Measurements from ENCODE around the gene H2BK1.

H2BK1 gene

DNA sequence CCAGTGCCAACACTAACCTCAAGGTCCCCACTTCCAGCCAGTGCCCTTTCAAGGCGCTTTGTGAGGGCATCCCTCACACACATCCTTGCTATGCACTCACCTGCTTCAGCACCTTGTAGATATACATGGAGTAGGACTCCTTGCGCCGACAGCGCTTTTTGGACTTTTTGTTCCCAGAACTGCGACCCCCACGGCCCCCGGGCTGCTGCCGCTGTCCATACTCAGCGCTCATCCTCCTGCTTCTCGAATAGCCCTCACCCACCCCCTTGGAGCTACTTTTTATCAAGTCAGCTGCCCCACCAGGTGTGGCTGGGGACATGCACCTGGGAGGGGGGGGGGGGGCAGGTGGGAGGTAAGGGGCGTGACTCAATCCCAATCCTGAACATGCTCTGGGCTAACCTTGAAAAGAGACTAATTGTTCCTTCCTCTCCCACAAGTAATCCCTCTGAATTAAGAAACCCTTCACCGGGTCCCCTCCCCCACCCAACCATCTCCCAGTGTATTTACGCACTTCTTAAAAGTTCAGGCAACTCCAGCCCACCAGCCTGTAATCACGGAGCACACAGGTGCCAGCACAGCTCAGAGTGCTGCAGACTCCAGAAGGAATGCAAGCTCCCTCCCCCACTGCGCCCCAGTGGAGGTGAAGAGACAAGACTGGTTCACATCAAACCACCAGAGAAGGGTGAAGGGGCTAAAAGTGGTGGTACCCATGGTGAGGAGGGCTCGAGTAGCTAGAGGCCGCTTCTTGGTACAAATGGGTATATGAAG lies at the start of gene H2BK1:
TSS of gene H2BK1 (minus strand) at position 402 of the 768 bp plus-strand sequence. CDS start at position 232, 170 bp downstream.
- DNase-seq (ENCODE audit: low read depth in 4 of 4, low spot score in 1 of 4): no peak

DNA sequence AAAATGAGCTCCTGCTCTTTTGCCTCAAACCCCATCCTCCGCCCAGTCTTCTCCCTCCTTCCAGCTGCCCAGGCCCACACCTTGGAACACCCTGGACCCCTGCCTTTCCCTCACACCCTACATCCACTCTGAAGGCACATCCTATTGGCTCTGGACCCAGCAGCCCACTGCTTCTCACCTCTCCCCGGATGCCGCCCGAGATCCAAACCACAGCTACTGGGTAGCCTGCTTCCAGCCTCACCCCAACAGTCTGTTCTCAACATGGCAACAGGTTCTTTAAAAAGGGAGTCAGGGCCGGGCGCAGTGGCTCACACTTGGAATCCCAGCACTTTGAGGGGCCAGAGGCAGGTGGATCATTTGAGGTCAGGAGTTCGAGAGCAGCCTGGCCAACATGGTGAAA lies 47.7 kb upstream of the H2BK1 start:
- no peak for DNase-seq (ENCODE audit: low read depth in 4 of 4, low spot score in 1 of 4)

DNA sequence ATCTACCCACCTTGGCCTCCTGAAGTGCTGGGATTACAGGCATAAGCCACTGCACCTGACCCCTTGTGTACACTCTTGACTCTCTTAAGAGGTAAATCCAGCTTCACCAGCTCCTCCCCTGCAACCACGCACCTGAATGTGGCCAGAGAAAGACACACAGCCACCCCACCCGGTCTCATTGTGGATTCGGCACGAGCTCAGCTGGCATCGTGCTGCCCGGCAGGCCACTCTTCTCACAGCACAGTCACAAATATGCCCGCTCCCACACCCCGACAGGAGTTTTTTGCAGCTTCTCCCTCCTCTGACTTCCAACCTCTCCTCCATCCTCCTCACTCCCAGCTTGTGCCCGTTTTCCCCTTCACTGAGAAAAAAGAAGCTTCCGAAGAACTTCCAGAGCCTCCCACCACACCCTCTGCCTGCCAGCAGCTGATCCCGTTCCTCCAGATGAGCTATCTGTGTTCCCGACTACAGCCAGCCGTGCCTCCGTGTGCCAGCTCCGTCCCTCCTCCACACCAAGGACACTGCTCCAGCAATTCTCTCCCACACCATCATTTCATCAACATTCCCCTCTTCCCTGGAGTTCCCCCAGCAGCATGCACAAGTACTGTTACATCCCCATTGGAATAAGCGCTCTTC lies 46.2 kb upstream of the H2BK1 start:
- DNase-seq (ENCODE audit: low read depth in 4 of 4, low spot score in 1 of 4): no peak

DNA sequence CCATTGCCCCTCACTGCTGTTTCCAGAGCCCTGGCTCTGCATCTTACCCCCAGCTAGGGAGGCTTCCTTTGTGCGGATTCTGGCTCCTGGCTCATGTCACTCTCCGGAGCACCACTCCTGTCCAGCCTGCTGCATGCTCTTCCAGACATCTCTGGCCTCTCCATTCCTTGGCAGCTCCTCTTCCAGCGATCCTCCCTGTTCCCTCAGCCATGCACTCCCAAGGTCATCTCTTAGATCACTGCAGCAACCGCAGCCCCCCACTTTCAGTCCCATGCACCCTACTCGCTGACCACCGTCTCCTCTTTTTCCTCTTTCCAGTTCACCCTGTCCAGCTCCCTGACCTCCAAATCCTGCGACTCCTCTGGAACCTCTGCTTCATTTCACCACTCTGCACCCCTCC lies 45.1 kb upstream of the H2BK1 start:
- no peak for DNase-seq (ENCODE audit: low read depth in 4 of 4, low spot score in 1 of 4)

DNA sequence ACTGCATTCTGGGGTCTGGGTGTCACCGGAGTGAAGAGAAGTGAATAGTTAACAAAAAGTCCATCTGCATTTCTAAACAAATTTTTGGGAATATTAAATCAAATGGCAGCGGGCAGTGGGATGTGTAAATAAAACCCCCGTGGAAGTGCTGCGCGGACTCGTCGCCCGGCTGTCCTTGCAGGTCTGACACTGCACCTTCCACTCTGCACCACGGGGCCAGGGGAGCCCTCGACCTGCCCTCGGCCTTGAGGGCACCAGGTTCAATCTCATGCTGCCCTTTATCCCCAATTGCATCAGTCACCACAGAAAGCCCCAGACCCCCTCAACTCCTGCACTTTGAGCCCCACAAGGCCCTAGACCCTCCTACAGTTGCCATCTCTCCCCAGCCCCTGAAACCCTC lies 44.6 kb upstream of the H2BK1 start:
- no peak for DNase-seq (ENCODE audit: low read depth in 4 of 4, low spot score in 1 of 4)

DNA sequence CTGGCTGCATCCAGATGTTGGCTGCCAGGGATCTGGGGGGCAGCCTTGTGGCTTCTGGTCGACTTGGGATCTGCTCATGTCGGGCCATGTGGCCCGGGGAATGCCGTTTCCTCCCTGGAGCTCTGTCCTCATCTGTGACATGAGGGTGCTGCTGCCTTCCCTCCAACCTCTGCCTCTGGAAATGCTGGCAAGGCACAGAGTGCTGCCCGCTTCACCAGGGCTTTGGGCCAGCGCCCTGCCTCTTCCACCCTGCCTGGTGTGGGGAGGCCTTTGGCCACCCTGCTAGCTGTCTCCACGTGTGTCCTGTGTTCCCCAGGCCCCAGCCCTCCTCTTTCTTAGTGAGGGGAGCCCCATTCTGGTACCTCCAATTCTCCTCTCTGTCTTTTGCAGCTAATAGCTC lies 44.0 kb upstream of the H2BK1 start:
- DNase-seq (ENCODE audit: low read depth in 4 of 4, low spot score in 1 of 4): no peak

DNA sequence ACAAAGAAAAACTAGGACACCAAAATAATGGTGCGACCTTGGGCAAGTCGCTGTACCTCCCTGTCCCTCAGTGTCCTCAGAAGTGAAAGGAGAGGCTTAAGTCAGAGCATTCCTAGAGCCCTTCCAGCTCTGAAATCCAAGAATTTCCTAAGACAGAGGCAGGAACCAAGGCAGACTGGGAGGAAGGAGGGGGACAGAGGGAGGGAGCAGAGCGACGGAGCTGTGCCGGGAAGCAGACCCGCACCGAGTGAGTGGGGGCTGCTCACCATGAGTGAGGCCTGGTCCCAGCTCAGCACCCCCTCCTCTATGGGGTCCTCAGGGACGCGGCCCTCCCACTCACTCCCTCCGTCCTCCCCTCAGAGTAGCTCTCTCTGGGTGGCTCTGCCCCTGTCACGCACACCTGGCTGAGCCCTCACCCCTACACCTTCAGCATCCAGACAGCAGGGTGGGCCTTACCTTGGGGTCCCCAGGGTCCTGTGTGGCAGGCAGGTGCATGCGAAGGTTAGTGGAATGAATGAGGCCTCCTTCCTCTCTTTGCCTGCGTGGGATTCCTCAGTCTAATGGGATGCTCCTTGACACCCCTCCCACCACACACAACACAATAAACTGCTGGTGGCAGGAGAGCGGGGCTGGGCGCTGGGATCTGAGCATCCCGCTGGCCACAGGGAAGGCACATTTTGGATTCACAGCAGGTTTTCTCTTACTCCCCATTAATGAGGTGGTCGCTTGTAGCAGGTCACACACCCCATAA lies 42.8 kb upstream of the H2BK1 start:
- DNase-seq (ENCODE audit: low read depth in 4 of 4, low spot score in 1 of 4): no peak

DNA sequence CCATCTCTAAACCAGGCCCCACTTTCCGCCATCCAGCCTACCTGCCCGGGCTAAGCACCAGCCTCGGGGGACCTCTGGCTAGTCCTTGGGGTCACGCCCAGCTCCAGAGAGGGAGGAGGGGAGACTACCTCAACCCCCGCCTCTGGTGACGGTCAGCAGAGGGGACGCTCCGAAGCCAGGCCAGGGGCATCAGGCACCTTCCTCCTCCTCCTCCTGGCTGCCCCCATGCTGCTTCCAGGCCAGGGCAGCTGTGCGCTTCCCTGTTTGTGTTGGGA lies 42.2 kb upstream of the H2BK1 start:
- DNase-seq (ENCODE audit: low read depth in 4 of 4, low spot score in 1 of 4): no peak

DNA sequence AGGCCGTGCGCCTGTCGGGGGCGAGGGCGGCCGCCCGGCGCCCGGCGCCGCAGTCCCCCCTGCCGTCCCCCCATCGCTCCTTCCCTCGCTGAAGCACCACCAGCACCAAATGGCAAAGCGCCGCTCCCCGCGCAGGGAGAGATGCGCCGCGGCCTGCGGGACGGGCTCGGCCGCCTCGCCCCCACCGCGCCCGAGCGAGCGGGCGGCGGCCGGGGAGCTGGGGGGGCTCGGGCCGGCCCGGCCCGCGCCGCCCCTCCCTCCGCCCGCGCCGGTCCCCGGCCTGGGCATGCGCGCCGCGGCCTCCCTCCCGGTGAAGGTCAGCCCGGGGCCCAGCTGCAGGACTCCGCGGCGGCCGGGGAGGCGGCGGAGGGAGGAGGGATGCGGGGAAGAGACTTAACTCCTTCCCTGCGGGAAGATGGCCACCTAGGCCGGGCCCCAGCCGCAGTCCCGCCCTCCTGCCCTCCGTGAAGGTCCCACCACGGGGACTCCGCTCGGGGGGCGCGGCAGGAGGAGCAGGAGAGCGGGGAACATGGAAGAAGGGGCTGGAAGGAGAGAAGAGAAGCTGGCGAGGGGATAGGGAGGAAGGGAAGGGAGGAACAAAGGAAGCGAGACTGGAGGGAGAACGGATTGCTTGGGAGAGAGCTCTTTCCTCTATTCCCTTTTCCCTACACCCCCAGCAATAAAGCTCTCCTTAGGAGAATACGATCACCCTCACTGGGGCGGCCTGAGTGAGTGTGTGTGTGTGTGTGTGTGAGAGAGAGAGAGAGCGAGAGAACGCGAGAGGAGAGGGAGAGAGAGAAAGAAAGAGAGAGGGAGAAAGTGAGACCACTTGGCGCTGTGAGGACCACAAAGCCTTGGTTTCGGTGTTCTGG lies 41.6 kb upstream of the H2BK1 start:
- no peak for DNase-seq (ENCODE audit: low read depth in 4 of 4, low spot score in 1 of 4)

DNA sequence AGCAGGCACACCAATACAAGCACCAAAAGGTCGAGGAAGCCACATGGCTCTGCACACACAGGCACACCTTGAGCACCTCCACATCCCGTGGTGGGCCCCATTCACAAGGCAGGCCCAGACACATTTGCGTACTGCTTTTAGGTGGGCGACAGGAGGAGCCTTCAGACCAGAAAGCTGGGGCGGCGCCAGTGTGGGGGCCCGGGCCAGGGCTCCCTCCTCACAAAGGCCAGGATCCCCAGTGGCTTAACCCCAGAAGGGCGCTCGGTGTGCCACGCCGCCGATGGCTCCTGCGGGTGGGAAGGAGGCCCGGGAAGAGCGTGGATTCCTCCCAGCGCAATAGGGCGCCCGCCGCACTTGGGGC lies 41.0 kb upstream of the H2BK1 start:
- no peak for DNase-seq (ENCODE audit: low read depth in 4 of 4, low spot score in 1 of 4)

DNA sequence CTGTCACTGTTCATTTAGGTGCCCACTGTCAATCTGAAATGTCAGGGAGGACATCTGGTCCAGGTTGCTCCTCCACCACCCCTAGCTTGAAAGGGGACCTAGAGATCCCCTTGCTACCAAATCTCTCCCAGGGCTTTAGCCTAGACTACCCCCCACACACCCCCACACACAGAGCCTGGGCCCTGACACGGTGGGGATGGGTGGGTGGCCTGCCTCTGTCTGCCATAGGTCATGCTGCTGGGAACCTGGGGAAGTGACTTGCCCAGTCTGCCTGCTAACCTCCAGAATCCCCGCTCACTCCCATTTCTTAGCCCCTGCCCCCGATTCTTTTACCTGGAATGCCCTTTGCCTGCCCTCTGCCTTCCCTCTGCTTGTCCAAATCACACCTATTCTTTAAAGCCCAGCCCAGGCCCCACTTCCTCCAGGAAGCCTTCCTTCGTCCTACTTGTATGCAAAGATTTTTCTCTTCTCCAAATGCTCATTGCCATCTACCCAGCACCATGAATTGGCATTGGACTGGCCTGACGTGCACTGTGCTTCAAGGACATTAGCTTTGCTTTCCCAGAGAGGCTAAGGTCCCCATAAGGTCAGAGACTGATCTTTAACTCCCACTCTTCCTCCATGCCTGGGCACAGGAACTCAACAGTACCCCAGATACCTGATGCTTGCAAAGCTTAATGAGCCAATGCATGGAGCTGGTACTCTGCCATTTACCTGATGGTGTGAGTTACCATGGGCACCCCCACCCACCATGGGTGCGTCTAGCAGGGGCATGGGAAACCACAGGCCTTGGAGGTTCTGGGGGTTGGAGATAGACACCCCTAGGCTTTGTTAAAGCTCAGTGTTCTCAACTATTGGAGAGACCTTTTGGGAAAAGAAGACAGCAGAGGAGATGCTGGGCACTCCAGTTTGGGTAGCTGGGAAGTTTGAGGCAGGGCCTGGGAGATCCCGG lies 40.2 kb upstream of the H2BK1 start:
- DNase-seq (ENCODE audit: low read depth in 4 of 4, low spot score in 1 of 4): no peak

DNA sequence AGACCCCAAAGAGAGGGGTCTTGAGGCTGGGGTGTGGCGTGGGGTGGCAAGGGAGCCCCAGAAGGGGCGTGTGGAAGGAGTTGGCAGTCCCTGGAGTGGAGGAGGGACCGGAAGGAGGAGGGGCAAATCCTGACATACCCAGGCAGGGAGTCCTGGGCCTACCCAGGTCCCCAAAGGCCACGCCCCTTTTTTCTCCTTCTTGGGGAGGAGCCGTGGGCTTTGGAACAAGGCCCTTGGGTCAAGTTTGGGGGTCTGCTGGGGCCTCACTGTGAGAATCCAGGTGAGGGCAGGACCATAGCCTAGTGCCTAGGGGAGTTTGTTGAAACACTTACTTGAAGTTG lies 39.4 kb upstream of the H2BK1 start:
- DNase-seq (ENCODE audit: low read depth in 4 of 4, low spot score in 1 of 4): no peak

DNA sequence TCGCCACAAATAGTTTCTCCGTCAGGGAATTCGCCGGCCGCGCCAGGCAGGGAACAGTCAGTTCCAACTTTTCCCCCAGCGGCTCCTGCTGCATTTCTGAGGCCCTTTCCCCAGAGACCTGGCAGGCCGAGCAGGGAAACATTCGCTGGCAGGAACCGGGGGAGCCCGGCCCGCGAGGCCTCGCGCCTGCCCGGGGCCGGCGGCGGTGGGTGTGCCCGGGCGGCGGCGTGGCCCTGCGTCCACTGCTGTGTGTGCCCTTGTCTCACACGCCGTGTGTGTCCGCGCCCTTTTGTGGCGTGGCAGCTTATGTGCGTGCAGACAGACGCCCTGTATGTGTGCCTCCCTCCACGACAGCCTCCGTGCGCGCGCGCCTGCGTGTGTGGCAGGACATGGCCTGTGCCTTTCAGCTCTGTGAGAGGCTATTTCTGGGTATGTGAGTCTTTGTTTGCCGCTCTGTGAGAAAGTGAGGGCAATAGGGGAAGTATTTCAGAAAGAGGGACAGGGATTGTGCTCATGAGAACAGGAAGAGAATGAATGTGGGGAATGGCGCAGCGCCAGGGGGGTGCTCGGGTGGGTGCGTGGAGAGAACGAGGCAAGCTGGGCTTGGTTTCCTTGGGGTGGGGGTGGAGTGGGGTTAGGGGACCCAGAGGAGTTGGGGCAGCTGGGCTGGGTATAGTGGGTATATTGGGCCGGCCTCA lies 38.9 kb upstream of the H2BK1 start:
- no peak for DNase-seq (ENCODE audit: low read depth in 4 of 4, low spot score in 1 of 4)

DNA sequence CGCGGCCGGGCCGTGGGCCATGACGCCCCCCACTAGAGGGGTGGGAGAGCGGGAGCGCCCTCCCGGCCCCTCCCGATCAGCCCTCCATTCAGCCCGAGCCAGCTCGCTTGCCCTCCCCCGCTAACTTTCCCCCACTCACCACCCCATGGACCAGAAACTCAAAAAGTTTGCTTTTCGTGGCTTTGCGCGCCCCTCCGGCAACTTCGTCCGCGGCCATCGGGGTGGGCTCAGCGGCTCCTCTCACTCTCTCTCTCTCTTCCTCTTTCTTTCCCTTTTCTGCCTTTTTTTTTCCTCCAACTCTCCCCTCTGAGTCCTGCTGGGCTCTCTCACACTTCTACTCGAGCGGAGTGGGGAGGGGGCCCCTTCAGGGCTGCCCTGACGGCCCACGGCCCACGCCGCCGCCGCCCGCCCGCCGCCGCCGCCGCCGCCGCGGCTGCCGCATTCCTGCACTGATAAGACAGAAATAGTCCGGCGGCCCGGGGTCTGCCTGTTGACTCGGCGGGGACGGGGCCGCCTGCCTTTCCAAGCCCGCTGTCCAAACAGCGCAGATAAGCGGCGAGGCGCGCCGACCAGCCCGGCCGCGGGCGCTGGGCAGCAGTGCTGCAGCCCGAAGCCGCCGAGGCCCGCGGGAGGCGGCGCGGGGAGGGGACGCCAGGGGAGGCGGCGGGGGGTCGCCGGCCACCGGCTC lies 38.2 kb upstream of the H2BK1 start, which contains the start of gene SMARCD3:
TSS of gene SMARCD3 (minus strand) at position 349 of the 688 bp plus-strand sequence. CDS start at position 217, 132 bp downstream.
- no peak for DNase-seq (ENCODE audit: low read depth in 4 of 4, low spot score in 1 of 4)

DNA sequence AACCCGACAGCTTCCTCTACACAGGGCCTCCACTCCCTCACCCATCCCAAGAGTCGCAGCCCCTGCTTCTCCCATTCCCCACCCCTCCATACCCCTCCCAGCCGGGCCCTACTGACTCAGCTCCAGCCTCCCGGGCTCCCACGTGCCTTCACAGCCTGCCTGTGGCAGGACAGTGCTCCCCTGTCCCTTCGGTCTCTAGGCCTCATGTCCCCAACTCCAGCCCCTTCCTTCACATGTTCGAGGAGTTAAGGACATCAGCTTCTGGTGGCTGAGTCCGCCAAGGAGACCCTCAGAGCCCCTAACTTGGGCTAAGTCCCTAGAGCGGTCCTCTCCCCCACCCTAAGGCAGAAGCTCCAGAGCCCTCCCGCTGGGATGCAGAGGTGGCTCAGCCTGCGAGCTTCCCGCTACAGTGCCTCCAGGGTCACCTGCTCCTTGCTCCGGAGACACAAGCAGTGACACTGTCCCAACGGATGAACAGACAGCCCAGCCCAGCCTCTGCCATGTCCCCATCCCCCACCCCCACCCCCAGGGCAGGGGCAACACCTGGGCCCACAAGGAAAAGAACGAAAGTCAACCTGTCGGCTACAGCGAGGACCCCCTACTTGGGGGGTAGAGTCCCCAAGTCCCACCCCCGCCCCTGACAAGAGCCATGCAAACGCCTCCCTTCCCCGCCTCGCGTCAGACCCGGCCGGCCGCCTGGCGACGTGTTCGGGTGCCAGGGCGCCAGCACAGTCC lies 37.5 kb upstream of the H2BK1 start:
- no peak for DNase-seq (ENCODE audit: low read depth in 4 of 4, low spot score in 1 of 4)

DNA sequence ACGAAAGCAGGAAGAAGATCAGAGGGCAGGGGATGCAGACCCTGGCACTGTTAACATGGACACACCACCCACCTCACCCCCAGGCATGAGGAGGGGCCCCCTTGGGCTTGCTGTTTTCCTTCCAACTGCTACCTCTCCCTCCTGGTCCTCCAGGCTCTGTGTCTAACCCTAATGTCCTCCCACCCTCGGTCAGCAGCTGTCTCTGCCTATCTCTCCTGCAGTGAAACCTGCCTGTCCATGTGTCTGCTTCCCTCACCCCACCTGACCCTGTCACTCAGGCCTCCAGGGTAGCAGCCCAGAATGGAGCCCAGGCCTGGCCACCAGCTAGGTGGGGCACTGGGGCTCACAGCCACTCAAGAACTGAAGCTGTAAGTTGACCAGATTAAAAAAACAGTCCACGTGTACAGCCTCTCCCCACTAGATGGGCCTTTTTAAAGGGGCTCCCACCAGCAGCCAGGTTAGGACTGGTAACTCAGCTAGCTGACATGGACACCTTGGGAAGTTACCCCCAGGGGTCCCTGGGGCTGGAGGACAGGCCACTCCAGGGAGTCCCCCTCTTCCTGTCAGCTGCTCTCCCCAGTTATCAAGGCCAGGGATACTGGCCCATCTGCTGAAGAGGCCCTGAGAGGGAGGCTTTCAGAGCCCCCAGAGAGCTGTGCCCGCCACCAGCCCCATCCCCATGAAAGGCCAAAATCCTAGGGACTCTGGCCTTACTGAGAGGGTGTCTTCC lies 36.7 kb upstream of the H2BK1 start:
- DNase-seq (ENCODE audit: low read depth in 4 of 4, low spot score in 1 of 4): no peak

DNA sequence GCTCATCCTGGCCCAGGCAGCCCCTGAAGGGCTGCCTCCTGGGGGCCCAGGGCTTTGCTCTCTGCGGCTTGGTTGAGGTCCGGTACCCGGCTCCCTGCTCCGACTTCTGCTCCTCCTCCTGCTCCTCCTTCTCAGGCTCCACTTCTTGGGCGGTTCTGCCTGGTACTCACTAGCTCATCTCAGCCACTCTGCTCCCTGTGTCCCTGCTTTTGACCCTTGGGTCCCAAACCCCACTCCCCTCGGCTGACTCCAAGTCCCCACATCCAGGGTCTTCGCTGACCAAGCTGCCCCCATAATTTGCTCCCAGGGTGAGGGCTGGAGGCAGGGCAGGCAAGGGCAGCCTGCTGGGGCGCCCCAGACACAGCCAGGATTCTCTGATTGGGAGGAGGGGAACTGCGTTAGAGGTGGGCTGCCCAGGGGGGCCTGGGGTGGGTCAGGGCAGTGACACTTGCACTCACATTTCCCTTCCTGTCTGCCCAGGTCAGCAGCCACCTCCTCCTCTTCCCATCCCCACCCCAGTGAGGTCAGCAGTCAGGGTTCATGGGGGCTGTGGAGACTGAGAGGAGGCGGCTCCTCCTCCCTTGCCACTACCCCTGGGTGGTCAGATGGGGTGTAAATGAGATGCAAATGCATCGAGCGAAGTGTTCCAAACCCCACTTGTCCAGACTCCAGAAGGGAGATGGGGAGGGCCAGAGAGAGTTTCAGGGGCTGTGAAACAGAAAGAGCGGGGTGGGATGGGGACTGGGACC lies 36.0 kb upstream of the H2BK1 start:
- DNase-seq (ENCODE audit: low read depth in 4 of 4, low spot score in 1 of 4): no peak

Data from stimulated activated CD4-positive, alpha-beta T cell treated with anti-CD3 and anti-CD28 coated beads, Interleukin-1b, Interleukin-23, amount 100 ng/mL, for 24 hours (primary cell).